ENCODE results near the gene TUBA1C. TPM values are rescaled to one million over a fixed set of nuclear protein-coding genes. Genes with fewer than 3 reads are reported as not detected.

Gene TUBA1C
- total and polyA plus RNA-seq, 9 of the 15 experiments (the other 6 are each of a cell fraction or from before 2014, with no cell fraction given), result 755 to 3,012 (median 914) TPM

GRCh38 chr12:49288412-49288853, 23.6 kb downstream of the TUBA1C start (continued):
- TF ChIP-seq MEF2A (IDR thresholded peaks at IDR 0.05; ENCODE audit: control insufficient read depth, low read depth, low read length), result no peak
- no peak for TF ChIP-seq TRIM28 (IDR thresholded peaks at IDR 0.05)
- no peak for TF ChIP-seq FOXK1 (CRISPR knock-in tag; IDR thresholded peaks at IDR 0.05; ENCODE audit: borderline replicate concordance)
- TF ChIP-seq JUND (IDR thresholded peaks at IDR 0.05; ENCODE audit: borderline replicate concordance, low read depth, low read length), result peak; percentile 66; the same call in 1 of the 2 replicates
- TF ChIP-seq JUND (tag; IDR thresholded peaks at IDR 0.05; ENCODE audit: borderline replicate concordance, low read depth, low read length), result peak; percentile 51; the same call in 2 of the 3 replicates
- TF ChIP-seq SMC3 (conservative IDR thresholded peaks at IDR 0.05; ENCODE audit: insufficient read depth, low read depth, low read length), result peak; percentile 74
- TF ChIP-seq SOX6 (IDR thresholded peaks at IDR 0.05), result peak; percentile 19; the same call in 1 of the 2 replicates
- TF ChIP-seq NEUROD1 (IDR thresholded peaks at IDR 0.05; ENCODE audit: borderline replicate concordance, low read depth, low read length, partially characterized antibody), result no peak
- no peak for TF ChIP-seq FOS (IDR thresholded peaks at IDR 0.05; ENCODE audit: extremely low read depth, insufficient read length)
- peak; percentile 15; the same call in 1 of the 2 replicates for TF ChIP-seq NFE2 (IDR thresholded peaks at IDR 0.05; ENCODE audit: low read depth)
- TF ChIP-seq RCOR1 (IDR thresholded peaks at IDR 0.05; ENCODE audit: borderline replicate concordance in 1 of 2, low read depth in 2 of 2, low read length in 2 of 2), result peak in 1 of 2 experiments; percentile 24; a peak in 1 of 4 replicates
- TF ChIP-seq, protein P1, sequence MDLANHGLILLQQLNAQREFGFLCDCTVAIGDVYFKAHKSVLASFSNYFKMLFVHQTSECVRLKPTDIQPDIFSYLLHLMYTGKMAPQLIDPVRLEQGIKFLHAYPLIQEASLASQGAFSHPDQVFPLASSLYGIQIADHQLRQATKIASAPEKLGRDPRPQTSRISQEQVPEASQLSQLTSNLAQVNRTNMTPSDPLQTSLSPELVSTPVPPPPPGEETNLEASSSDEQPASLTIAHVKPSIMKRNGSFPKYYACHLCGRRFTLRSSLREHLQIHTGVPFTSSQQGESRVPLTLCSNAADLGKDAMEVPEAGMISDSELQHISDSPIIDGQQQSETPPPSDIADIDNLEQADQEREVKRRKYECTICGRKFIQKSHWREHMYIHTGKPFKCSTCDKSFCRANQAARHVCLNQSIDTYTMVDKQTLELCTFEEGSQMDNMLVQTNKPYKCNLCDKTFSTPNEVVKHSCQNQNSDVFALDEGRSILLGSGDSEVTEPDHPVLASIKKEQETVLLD (IDR thresholded peaks at IDR 0.05), result no peak
- no peak for TF ChIP-seq ZNF232 (CRISPR knock-in tag; IDR thresholded peaks at IDR 0.05)
- no peak for TF ChIP-seq HMG20A (CRISPR knock-in tag; conservative IDR thresholded peaks at IDR 0.05)
- TF ChIP-seq NCOA1 (IDR thresholded peaks at IDR 0.05; ENCODE audit: low read depth), result no peak
- no peak for TF ChIP-seq NFXL1 (CRISPR knock-in tag; IDR thresholded peaks at IDR 0.05)
- TF ChIP-seq ZBTB34 (CRISPR knock-in tag; IDR thresholded peaks at IDR 0.05), result no peak
- TF ChIP-seq RBM39 (optimal IDR thresholded peaks at IDR 0.05; ENCODE audit: low read depth, low read length), result no peak
- TF ChIP-seq, protein P2, sequence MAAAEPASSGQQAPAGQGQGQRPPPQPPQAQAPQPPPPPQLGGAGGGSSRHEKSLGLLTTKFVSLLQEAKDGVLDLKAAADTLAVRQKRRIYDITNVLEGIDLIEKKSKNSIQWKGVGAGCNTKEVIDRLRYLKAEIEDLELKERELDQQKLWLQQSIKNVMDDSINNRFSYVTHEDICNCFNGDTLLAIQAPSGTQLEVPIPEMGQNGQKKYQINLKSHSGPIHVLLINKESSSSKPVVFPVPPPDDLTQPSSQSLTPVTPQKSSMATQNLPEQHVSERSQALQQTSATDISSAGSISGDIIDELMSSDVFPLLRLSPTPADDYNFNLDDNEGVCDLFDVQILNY (CRISPR knock-in tag; IDR thresholded peaks at IDR 0.05), result no peak
- no peak for TF ChIP-seq ELF4 (CRISPR knock-in tag; IDR thresholded peaks at IDR 0.05)
- TF ChIP-seq RNF2 (IDR thresholded peaks at IDR 0.05), result no peak
- TF ChIP-seq ADNP (tag; IDR thresholded peaks at IDR 0.05), result peak; percentile 82
- no peak for TF ChIP-seq CAMTA2 (CRISPR knock-in tag; conservative IDR thresholded peaks at IDR 0.05)
- TF ChIP-seq NR4A1 (CRISPR knock-in tag; IDR thresholded peaks at IDR 0.05), result no peak
- no peak for TF ChIP-seq NR4A1 (tag; IDR thresholded peaks at IDR 0.05)
- TF ChIP-seq MYNN (IDR thresholded peaks at IDR 0.05), result no peak
- TF ChIP-seq MYNN (CRISPR knock-in tag; IDR thresholded peaks at IDR 0.05), result no peak
- peak; percentile 91 for TF ChIP-seq ZFP36 (IDR thresholded peaks at IDR 0.05; ENCODE audit: low read depth, low read length, partially characterized antibody)

All from K562 (cell line).